ENCODE results near the gene PDE7B. TPM values are rescaled to one million over a fixed set of nuclear protein-coding genes. Genes with fewer than 3 reads are reported as not detected.

The PDE7B gene
- total and polyA plus RNA-seq, 2 of the 13 experiments (the other 11 are each of a cell fraction or from before 2014, with no cell fraction given): not detected

- no peak for FAIRE-seq
- CTCF ChIA-PET (ENCODE audit: low intra/inter-chr PET ratio, low total read pairs): no interaction called here
- TF ChIP-seq ARID2 (CRISPR knock-in tag; IDR thresholded peaks at IDR 0.05; ENCODE audit: borderline replicate concordance) (no peak), PATZ1 (CRISPR knock-in tag; IDR thresholded peaks at IDR 0.05) (no peak), FUBP1 (CRISPR knock-in tag; IDR thresholded peaks at IDR 0.05; ENCODE audit: borderline replicate concordance) (no peak), ELK4 (CRISPR knock-in tag; IDR thresholded peaks at IDR 0.05; ENCODE audit: borderline replicate concordance) (no peak), MIER2 (CRISPR knock-in tag; IDR thresholded peaks at IDR 0.05) (no peak), DBP (CRISPR knock-in tag; IDR thresholded peaks at IDR 0.05; ENCODE audit: not compliant biosample characterization) (no peak), CCDC6 (CRISPR knock-in tag; IDR thresholded peaks at IDR 0.05) (no peak), ZNF432 (CRISPR knock-in tag; IDR thresholded peaks at IDR 0.05; ENCODE audit: borderline replicate concordance) (no peak), PAX8 (CRISPR knock-in tag; IDR thresholded peaks at IDR 0.05; ENCODE audit: borderline replicate concordance) (no peak), PBX3 (CRISPR knock-in tag; IDR thresholded peaks at IDR 0.05; ENCODE audit: borderline replicate concordance) (no peak), ZMYM3 (CRISPR knock-in tag; IDR thresholded peaks at IDR 0.05) (no peak), SKIL (CRISPR knock-in tag; IDR thresholded peaks at IDR 0.05; ENCODE audit: borderline replicate concordance) (no peak)
Observed at GRCh38 chr6:135854799-135855198, 3.3 kb downstream of the PDE7B start.

More at GRCh38 chr6:135854799-135855198, 3.3 kb downstream of the PDE7B start:
- intact Hi-C loops (cut with micrococcal nuclease; ENCODE audit: unreplicated experiment) (no loop called here), in situ Hi-C loops (cut with HindIII; ENCODE audit: extremely low pct_ligation_motif_present, low pct_unique_long_range_greater_than_20kb) (no loop called here)
- Histone ChIP-seq H3K4me3 (replicated peaks in 1 of 3; ENCODE audit: insufficient read depth in 1 of 3, low read depth in 2 of 3, low read length in 3 of 3) (no peak overlapping the region), H3K79me2 (ENCODE audit: insufficient read depth, low read length) (no peaks in the 10 kb centered on the region), H3K9ac (ENCODE audit: insufficient read depth, low read depth, low read length) (no peak overlapping the region), H3K27ac (ENCODE audit: extremely low read length, insufficient read depth, low read length) (no peak overlapping the region), H4K20me1 (ENCODE audit: insufficient read depth, low read length) (no peaks in the 10 kb centered on the region), H3K27me3 (ENCODE audit: control insufficient read depth in 1 of 2, insufficient read depth in 2 of 2, low read length in 2 of 2) (no peaks in the 10 kb centered on the region), H3K4me1 (ENCODE audit: insufficient read depth, low read length) (no peaks in the 10 kb centered on the region), H3K4me2 (ENCODE audit: low read depth, low read length) (no peak overlapping the region), H3K36me3 (replicated peaks in 1 of 2; ENCODE audit: control insufficient read depth in 1 of 2, insufficient read depth in 2 of 2, low read length in 2 of 2) (no peaks in the 10 kb centered on the region), H3K9me3 (ENCODE audit: low read length) (no peaks in the 10 kb centered on the region), H2AFZ (ENCODE audit: low read length) (no peak overlapping the region)
- WGBS (ENCODE audit: low lambda C conversion rate): 0% methylated on average over 2 of the region's 2 CpGs
- no TSS peak for BruUV-seq (replicated peaks)
- DNase-seq (ENCODE audit: low spot score) (no peak), ATAC-seq (no peak)
- POLR2A ChIA-PET: no interaction called here
